Right lobe of liver (tissue), 6 donors: ENCODE results near the gene FBXO3. TPM values are rescaled to one million over a fixed set of nuclear protein-coding genes. Genes with fewer than 3 reads are reported as not detected.
"Not testable (repeated sequence)": the region's sequence is repeated elsewhere in the genome, so short reads cannot be mapped to it uniquely, and the experiment has no call there.

Source experiments
- ATAC-seq, 4 donors: fragments of 200-7000 bp; cut with Tn5 transposase; one replicate each; pipeline ENCODE4 v1.9.1; 2020; ENCODE audit warnings: mild to moderate bottlenecking in 4 of 4, moderate library complexity in 4 of 4
- DNase-seq, 3 donors: peaks; one replicate each; pipeline ENCODE4 v3.0.0-alpha.2; 2020
- H3K27ac ChIP-seq, 3 donors: fragments of 200-600 bp; one replicate each; pipeline ENCODE4 v1.8.0; 2022
- H3K27me3 ChIP-seq, 2 donors: fragments of 200-600 bp; one replicate each; pipeline ENCODE4 v1.8.0; 2022
- H3K36me3 ChIP-seq, 4 donors: fragments of 200-600 bp; sonication (generic) in 1 of 4; one replicate each; pipeline versions ENCODE4 v1.5.1 to v1.8.0; 2017 to 2022; ENCODE audit warnings: control low read depth in 1 of 4
- H3K4me1 ChIP-seq, 4 donors: fragments of 200-600 bp; sonication (generic) in 1 of 4; one replicate each; pipeline versions ENCODE4 v1.5.1 to v1.8.0; 2017 to 2022; ENCODE audit warnings: control low read depth in 1 of 4
- H3K4me3 ChIP-seq, 3 donors: fragments of 200-600 bp; one replicate each; pipeline ENCODE4 v1.8.0; 2022
- H3K9me3 ChIP-seq, 4 donors: fragments of 200-600 bp; sonication (generic) in 1 of 4; one replicate each; pipeline versions ENCODE4 v1.5.1 to v1.8.0; 2017 to 2022; ENCODE audit warnings: control low read depth in 1 of 4
- POLR2A ChIP-seq: fragments of 450-650 bp; IDR thresholded peaks from one replicate; pipeline ENCODE4 v1.6.1; 2017; ENCODE audit warnings: antibody characterized with exemption, mild to moderate bottlenecking
- WGBS: methylation state at CpG from one replicate; pipeline ENCODE4 v1.1.6; 2018; ENCODE audit warnings: low coverage, low lambda C conversion rate; ENCODE audit not compliant: insufficient coverage; ENCODE audit errors: missing lambda C conversion rate; 5-methylcytosine and 5-hydroxymethylcytosine counted together
- intact Hi-C, 2 donors: fragments of 100-400 bp; cut with DNase I; formaldehyde crosslinking; loops; one replicate each; pipeline versions ENCODE4 v1.11.2 to v1.14.1; 2022
- long read RNA-seq: library from polyadenylated mRNA; unstranded; transcript quantifications from one replicate; pipeline ENCODE4 v2.0.0, GENCODE V29; 2019
- total RNA-seq, 6 experiments: library from RNA; depleted of rRNA in 2 of 6; stranded (reverse); fragments of >200 nt in 2 of 6; fragmentation: NEBNext Ultra II Directional in 3 of 6; extraction: Animal tissue kit (Norgen Biotek cat#: 25700) in 3 of 6; gene quantifications; one replicate each; pipeline versions ENCODE4 v1.1.0 to v1.2.4, GENCODE V29; 2016 to 2023
- TF ChIP-seq, protein P1 (sequence below), 4 donors: fragments of 200-600 bp in 3 of 4; fragments of 450-650 bp in 1 of 4; IDR thresholded peaks; one replicate each; pipeline versions ENCODE4 v1.5.1 to v1.8.0; 2016 to 2022; ENCODE audit warnings: antibody characterized with exemption in 4 of 4, mild to moderate bottlenecking in 2 of 4
- donor health status: DM: no; HTN: yes; CAD: no.
- donor health status: DM: no; HTN: no; CAD: no.
- donor health status: DM: no; HTN: no; CAD: no.
- donor health status: DM: no; HTN: yes; CAD: no.
- donor health status: DM: no; HTN: yes; CAD: no.

Gene FBXO3
- 10 to 100 TPM; 18.3 to 28.7 (median 20.8) TPM for total RNA-seq
- long read RNA-seq, partial matches to known transcripts = 2 of 10 reads
- long read RNA-seq, other reads (novel, unspliced or antisense) = 3 of 10 reads

DNA sequence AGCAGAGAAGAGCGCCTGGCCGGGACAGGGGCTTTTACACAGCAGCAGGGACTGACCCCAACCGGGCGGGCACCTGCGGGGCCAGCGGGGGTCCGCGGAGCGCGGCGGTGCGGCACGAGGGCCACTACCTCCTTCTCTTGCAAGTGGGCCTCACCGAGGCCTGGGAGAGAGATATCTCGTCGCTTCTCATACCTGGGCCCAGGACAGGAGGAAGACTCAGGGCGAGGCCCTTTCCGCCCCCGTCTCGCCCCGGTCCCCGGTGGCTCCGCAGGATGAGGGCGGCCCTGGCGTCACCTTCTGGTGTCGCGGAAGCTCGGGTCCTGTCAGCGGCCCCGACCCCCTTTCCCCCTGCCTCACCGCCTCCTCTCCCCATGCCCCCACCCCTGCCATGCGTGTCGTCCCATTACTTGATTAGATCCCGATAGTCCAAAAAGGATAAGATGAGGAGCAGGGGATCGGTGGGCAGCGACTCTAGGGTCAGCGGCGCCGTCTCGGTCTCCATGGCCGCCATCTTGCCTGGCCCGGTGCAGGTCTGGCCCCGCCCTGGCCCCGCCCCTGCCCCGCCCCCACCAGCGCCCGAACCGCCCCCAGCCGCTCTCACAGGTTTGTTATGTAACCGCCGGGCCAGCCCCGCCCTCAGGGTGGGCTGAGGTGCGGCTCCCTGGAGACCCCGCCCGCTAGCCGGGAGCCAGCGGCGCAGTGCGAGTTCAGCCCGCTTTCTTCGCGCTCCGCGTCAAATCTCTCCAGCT is at the start of gene FBXO3:
Gene FBXO3, minus strand, starts transcription at position 534 of the 749 bp plus-strand sequence. Its CDS starts 23 bp downstream, at position 511.
- Histone ChIP-seq H3K4me1 (peaks cover 0 to 32% (median 9%) of the 10 kb centered on the region in 4 donors), H3K27ac (peak within 1 kb of the TSS; percentile 63 to 75 (median 73)), H3K27me3 (no peaks in the 10 kb centered on the region), H3K4me3 (peak within 1 kb of the TSS; percentile 79 to 97 (median 91)), H3K36me3 (peaks cover 0 to 4% (median 0%) of the 10 kb centered on the region in 4 donors), H3K9me3 (no peaks in the 10 kb centered on the region)
- intact Hi-C loops = no loop called here
- no CpG with 5 or more reads among the region's 64 CpGs for WGBS
- ATAC-seq (peak; percentile 89 to 95 (median 94)), DNase-seq (peak; percentile 93 to 95 (median 93))
- TF ChIP-seq, protein P1, sequence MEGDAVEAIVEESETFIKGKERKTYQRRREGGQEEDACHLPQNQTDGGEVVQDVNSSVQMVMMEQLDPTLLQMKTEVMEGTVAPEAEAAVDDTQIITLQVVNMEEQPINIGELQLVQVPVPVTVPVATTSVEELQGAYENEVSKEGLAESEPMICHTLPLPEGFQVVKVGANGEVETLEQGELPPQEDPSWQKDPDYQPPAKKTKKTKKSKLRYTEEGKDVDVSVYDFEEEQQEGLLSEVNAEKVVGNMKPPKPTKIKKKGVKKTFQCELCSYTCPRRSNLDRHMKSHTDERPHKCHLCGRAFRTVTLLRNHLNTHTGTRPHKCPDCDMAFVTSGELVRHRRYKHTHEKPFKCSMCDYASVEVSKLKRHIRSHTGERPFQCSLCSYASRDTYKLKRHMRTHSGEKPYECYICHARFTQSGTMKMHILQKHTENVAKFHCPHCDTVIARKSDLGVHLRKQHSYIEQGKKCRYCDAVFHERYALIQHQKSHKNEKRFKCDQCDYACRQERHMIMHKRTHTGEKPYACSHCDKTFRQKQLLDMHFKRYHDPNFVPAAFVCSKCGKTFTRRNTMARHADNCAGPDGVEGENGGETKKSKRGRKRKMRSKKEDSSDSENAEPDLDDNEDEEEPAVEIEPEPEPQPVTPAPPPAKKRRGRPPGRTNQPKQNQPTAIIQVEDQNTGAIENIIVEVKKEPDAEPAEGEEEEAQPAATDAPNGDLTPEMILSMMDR (IDR thresholded peaks at IDR 0.05) = no peak
- peak; percentile 26 for TF ChIP-seq POLR2A

DNA sequence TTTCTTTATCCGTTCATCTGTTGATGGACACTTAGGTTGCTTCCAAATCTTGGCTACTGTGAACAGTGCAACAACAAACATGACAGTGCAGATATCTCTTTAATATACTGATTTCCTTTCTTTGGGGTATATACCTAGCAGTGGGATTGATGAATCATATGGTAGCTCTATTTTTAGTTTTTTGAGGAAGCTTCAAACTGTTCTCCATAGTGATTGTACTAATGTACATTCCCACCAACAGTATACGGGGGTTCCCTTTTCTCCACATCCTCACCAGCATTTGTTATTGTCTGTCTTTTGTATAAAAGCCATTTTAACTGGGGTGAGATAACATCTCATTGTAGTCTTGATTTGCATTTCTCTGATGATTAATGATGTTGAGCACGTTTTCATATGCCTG is 48.7 kb upstream of the FBXO3 start:
- H3K4me1 ChIP-seq, H3K27me3 ChIP-seq, H3K9me3 ChIP-seq, ATAC-seq, H3K4me3 ChIP-seq, H3K27ac ChIP-seq, DNase-seq, intact Hi-C loops, H3K36me3 ChIP-seq: not testable (repeated sequence)
- 33% methylated on average over 3 of the region's 3 CpGs for WGBS

DNA sequence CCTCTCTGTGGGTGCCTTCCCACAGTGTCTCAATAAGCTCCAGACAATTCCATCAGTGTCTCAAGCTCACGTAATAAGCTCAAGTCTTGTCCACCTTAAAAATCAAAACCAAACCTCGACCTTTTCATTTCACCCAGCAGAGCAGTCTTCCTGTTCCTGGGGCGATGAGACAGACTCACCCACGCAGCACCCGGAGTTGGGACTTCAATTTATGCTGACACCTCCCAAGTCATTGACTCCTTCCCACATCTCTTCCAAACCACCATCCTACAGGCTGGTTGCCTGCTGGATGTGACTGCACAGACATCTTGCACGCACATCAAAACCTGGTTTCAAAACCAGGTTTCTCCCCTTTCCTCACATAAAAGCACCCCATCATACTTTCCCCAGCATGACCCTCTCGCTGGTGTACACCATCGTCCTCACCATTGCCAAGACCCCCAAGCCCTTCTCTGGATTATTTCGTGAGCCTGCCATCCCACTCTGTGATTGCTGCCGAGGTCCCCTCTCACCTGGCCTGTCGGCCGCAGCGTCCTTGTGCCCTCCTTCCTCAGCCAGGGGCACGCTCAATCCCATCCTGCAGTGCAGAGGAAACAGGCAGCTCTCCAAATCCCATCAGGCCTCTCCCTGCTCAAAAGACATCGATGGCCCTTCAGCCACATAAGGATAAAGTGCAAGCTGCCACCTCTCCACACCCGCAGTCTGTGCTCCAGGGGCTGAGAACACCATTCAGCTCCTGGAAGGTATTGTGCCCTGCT is 45.1 kb upstream of the FBXO3 start:
- H3K27me3 ChIP-seq = no peaks in the 10 kb centered on the region
- H3K36me3 ChIP-seq = no peaks in the 10 kb centered on the region
- no peak for ATAC-seq
- DNase-seq = no peak
- H3K9me3 ChIP-seq = no peaks in the 10 kb centered on the region
- no peak overlapping the region for H3K27ac ChIP-seq
- TF ChIP-seq, protein P1 (IDR thresholded peaks at IDR 0.05) = no peak
- no peak for TF ChIP-seq POLR2A
- H3K4me1 ChIP-seq = no peaks in the 10 kb centered on the region
- no peak overlapping the region for H3K4me3 ChIP-seq
- 39% methylated on average over 16 of the region's 16 CpGs for WGBS
- intact Hi-C loops = no loop called here

DNA sequence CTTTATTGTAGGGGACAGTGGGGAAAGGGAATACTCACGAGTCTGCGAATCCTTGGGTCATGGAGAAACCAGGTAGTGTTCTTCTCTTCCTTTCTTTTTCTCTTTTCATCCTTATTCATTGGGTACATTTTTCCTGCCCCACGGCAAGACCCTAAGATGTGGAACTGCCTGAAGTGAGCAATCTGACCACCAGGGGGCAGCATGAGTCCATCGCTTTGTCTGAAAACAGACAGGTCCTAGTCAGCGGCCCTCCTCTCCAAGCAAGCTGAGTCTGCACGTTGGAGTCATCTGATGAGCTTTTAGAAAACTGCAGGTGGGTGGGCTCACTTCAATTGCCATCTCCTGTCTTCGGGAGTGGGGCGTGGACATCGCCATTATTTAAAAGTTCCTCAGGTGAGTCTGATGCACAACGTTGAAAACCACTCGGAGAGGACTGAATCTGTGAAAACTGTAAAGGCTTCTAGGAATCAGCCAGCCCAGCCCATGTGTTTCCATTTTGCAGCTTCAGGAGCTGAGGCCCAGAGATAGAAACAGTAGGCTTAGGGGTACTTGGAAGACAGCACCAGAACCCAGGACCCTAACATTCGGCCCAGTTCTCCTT is 34.0 kb upstream of the FBXO3 start:
- Histone ChIP-seq H3K4me3 (no peak overlapping the region), H3K9me3 (no peaks in the 10 kb centered on the region), H3K36me3 (no peaks in the 10 kb centered on the region), H3K27me3 (no peaks in the 10 kb centered on the region), H3K4me1 (no peaks in the 10 kb centered on the region), H3K27ac (no peak overlapping the region)
- DNase-seq = peak; percentile 79 to 82 (median 81)
- intact Hi-C loops = no loop called here
- 22% methylated on average over 11 of the region's 12 CpGs for whole genome bisulfite sequencing
- no peak for TF ChIP-seq POLR2A
- TF ChIP-seq, protein P1 (IDR thresholded peaks at IDR 0.05) = peak; percentile 81 to 96 (median 93)
- peak; percentile 92 to 97 (median 93) for ATAC-seq
